ENCODE measurements around the gene KIR2DL4.
"Not testable (repeated sequence)": the region's sequence is repeated elsewhere in the genome, so short reads cannot be mapped to it uniquely, and the experiment has no call there.

KIR2DL4 gene

GRCh38 chr19:54803410-54803809 lies at the start of gene KIR2DL4:
Gene KIR2DL4 (plus strand): TSS chr19:54803610. CDS start chr19:54803652, 42 bp downstream.
- no peak for DNase-seq (ENCODE audit: low read depth in 1 of 2, low spot score in 1 of 2)

- not testable (repeated sequence) for DNase-seq (ENCODE audit: low read depth in 1 of 2, low spot score in 1 of 2)
Observed at GRCh38 chr19:54756204-54757110, 47.0 kb upstream of the KIR2DL4 start.

GRCh38 chr19:54758577-54758976 lies 44.8 kb upstream of the KIR2DL4 start:
- not testable (repeated sequence) for DNase-seq (ENCODE audit: low read depth in 1 of 2, low spot score in 1 of 2)

GRCh38 chr19:54764219-54764618 lies 39.2 kb upstream of the KIR2DL4 start:
- not testable (repeated sequence) for DNase-seq (ENCODE audit: low read depth in 1 of 2, low spot score in 1 of 2)

- not testable (repeated sequence) for DNase-seq (ENCODE audit: low read depth in 1 of 2, low spot score in 1 of 2)
Observed at GRCh38 chr19:54766464-54766863, 36.9 kb upstream of the KIR2DL4 start.

GRCh38 chr19:54769646-54770045 lies 33.8 kb upstream of the KIR2DL4 start, which contains the start of gene KIR2DL1:
Gene KIR2DL1 (plus strand): TSS chr19:54769793. CDS start chr19:54769851, 58 bp downstream.
- DNase-seq (ENCODE audit: low read depth in 1 of 2, low spot score in 1 of 2): not testable (repeated sequence)

GRCh38 chr19:54770511-54770910 lies 32.9 kb upstream of the KIR2DL4 start:
- DNase-seq (ENCODE audit: low read depth in 1 of 2, low spot score in 1 of 2): not testable (repeated sequence)

- DNase-seq (ENCODE audit: low read depth in 1 of 2, low spot score in 1 of 2): not testable (repeated sequence)
Observed at GRCh38 chr19:54771018-54771960, 32.1 kb upstream of the KIR2DL4 start.

- not testable (repeated sequence) for DNase-seq (ENCODE audit: low read depth in 1 of 2, low spot score in 1 of 2)
Observed at GRCh38 chr19:54772666-54773065, 30.7 kb upstream of the KIR2DL4 start.

GRCh38 chr19:54775095-54775815 lies 28.2 kb upstream of the KIR2DL4 start:
- not testable (repeated sequence) for DNase-seq (ENCODE audit: low read depth in 1 of 2, low spot score in 1 of 2)

- DNase-seq (ENCODE audit: low read depth in 1 of 2, low spot score in 1 of 2): not testable (repeated sequence)
Observed at GRCh38 chr19:54775830-54776229, 27.6 kb upstream of the KIR2DL4 start.

GRCh38 chr19:54777851-54778250 lies 25.6 kb upstream of the KIR2DL4 start:
- DNase-seq (ENCODE audit: low read depth in 1 of 2, low spot score in 1 of 2): not testable (repeated sequence)

- not testable (repeated sequence) for DNase-seq (ENCODE audit: low read depth in 1 of 2, low spot score in 1 of 2)
Observed at GRCh38 chr19:54778896-54779295, 24.5 kb upstream of the KIR2DL4 start.

- DNase-seq (ENCODE audit: low read depth in 1 of 2, low spot score in 1 of 2): not testable (repeated sequence)
Observed at GRCh38 chr19:54782916-54783315, 20.5 kb upstream of the KIR2DL4 start.

GRCh38 chr19:54786091-54786723 lies 17.2 kb upstream of the KIR2DL4 start:
- not testable (repeated sequence) for DNase-seq (ENCODE audit: low read depth in 1 of 2, low spot score in 1 of 2)

GRCh38 chr19:54788154-54788553 lies 15.3 kb upstream of the KIR2DL4 start:
- DNase-seq (ENCODE audit: low read depth in 1 of 2, low spot score in 1 of 2): not testable (repeated sequence)

- DNase-seq (ENCODE audit: low read depth in 1 of 2, low spot score in 1 of 2): no peak
Observed at GRCh38 chr19:54790711-54791110, 12.7 kb upstream of the KIR2DL4 start.

GRCh38 chr19:54791476-54791875 lies 11.9 kb upstream of the KIR2DL4 start:
- DNase-seq (ENCODE audit: low read depth in 1 of 2, low spot score in 1 of 2): no peak

GRCh38 chr19:54792814-54793213 lies 10.6 kb upstream of the KIR2DL4 start:
- no peak for DNase-seq (ENCODE audit: low read depth in 1 of 2, low spot score in 1 of 2)

GRCh38 chr19:54795758-54796157 lies 7.7 kb upstream of the KIR2DL4 start:
- no peak for DNase-seq (ENCODE audit: low read depth in 1 of 2, low spot score in 1 of 2)
